GM12891 (cell line): Measurements from ENCODE around the gene AGPAT3.

Experiments
- POLR2A ChIP-seq: IDR thresholded peaks from 2 replicates; pipeline ENCODE4 v1.6.1; 2011; ENCODE audit warnings: low read depth, low read length, control low read depth
- POLR2AphosphoS5 ChIP-seq: IDR thresholded peaks from 2 replicates; pipeline ENCODE4 v1.6.1; 2011; ENCODE audit warnings: low read depth, low read length, control low read depth
- TAF1 ChIP-seq: IDR thresholded peaks from 2 replicates; pipeline ENCODE4 v1.6.1; 2011; ENCODE audit warnings: low read depth, low read length, control low read depth

GRCh38 chr21:43968410-43969114 is 103.5 kb downstream of the AGPAT3 start:
- no peak for TF ChIP-seq POLR2AphosphoS5
- no peak for TF ChIP-seq POLR2A
- TF ChIP-seq TAF1, result no peak
